COLO829 (cell line): ENCODE data around the gene C6.
A peak's percentile ranks its signal among the peaks of the same experiment; 100 is the strongest.
"Not testable (repeated sequence)": the region's sequence is repeated elsewhere in the genome, so short reads cannot be mapped to it uniquely, and the experiment has no call there.

ENCODE experiments used
- DNase-seq: peaks from one replicate; pipeline ENCODE4 v3.0.0; 2012; ENCODE audit warnings: low spot score

C6 gene

GRCh38 chr5:41213340-41213739 lies at the start of gene C6:
Gene C6 (minus strand): TSS chr5:41213532. CDS start chr5:41203230, 10,302 bp downstream.
- peak; percentile 2 for DNase-seq

- DNase-seq, result no peak
Observed at GRCh38 chr5:41256400-41256799, 43.1 kb upstream of the C6 start.

GRCh38 chr5:41253109-41253508 lies 39.8 kb upstream of the C6 start:
- DNase-seq, result no peak

- DNase-seq, result no peak
Observed at GRCh38 chr5:41252036-41252435, 38.7 kb upstream of the C6 start.

- no peak for DNase-seq
Observed at GRCh38 chr5:41250351-41250987, 37.1 kb upstream of the C6 start.

GRCh38 chr5:41247135-41247534 lies 33.8 kb upstream of the C6 start:
- DNase-seq, result no peak

- peak; percentile 6 for DNase-seq
Observed at GRCh38 chr5:41246376-41246775, 33.0 kb upstream of the C6 start.

GRCh38 chr5:41243558-41243957 lies 30.2 kb upstream of the C6 start:
- no peak for DNase-seq

GRCh38 chr5:41240985-41241384 lies 27.7 kb upstream of the C6 start:
- DNase-seq, result no peak

GRCh38 chr5:41240390-41240789 lies 27.1 kb upstream of the C6 start:
- DNase-seq, result no peak

GRCh38 chr5:41234475-41234874 lies 21.1 kb upstream of the C6 start:
- DNase-seq, result no peak

GRCh38 chr5:41232797-41233196 lies 19.5 kb upstream of the C6 start:
- no peak for DNase-seq

- DNase-seq, result not testable (repeated sequence)
Observed at GRCh38 chr5:41230276-41230675, 16.9 kb upstream of the C6 start.

GRCh38 chr5:41223962-41224361 lies 10.6 kb upstream of the C6 start:
- DNase-seq, result no peak

- no peak for DNase-seq
Observed at GRCh38 chr5:41219658-41220269, 6.4 kb upstream of the C6 start.

GRCh38 chr5:41218929-41219657 lies 5.8 kb upstream of the C6 start:
- DNase-seq, result no peak

GRCh38 chr5:41214182-41214581 lies 850 bp upstream of the C6 start:
- no peak for DNase-seq

- no peak for DNase-seq
Observed at GRCh38 chr5:41212935-41213334, 397 bp downstream of the C6 start.

GRCh38 chr5:41211417-41211816 lies 1.9 kb downstream of the C6 start:
- no peak for DNase-seq

- not testable (repeated sequence) for DNase-seq
Observed at GRCh38 chr5:41205475-41205874, 7.9 kb downstream of the C6 start.

GRCh38 chr5:41203033-41203432 lies 10.3 kb downstream of the C6 start:
- DNase-seq, result no peak

- no peak for DNase-seq
Observed at GRCh38 chr5:41201082-41201772, 12.1 kb downstream of the C6 start.

- no peak for DNase-seq
Observed at GRCh38 chr5:41200506-41200905, 12.8 kb downstream of the C6 start.
